ENCODE results near the gene GRIA3. TPM values are rescaled to one million over a fixed set of nuclear protein-coding genes. Genes with fewer than 3 reads are reported as not detected.

Gene GRIA3
- polyA plus RNA-seq, 1 experiment = 27.7 TPM

DNA sequence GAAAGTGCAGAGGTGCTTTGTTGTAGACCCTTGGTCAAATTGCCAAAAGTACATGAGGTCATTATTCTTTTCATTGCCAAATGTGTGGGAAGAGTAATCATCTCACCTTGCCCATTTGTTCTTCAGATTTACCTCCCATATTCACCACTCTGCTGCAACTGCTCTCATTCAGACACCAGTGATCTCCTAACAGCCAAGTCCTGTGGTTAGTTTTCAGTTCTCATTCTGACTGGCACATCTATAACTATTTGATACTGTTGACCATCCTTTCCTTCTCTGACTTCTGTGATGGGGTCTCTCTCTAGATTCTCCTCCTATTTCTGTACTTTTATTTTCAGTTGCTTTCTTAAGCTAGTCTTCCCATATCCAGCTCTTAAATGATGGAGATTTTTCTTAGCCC lies 39.8 kb downstream of the GRIA3 start:
- CTCF ChIA-PET = no interaction called here
- H3K4me3 ChIP-seq (ENCODE audit: low read depth, low read length) = no peak overlapping the region
- no peak for TF ChIP-seq CTCF (IDR thresholded peaks at IDR 0.05; ENCODE audit: insufficient read depth, low read depth, low read length)
- H3K36me3 ChIP-seq (ENCODE audit: control insufficient read depth, insufficient read depth, low read length) = no peaks in the 10 kb centered on the region
- no peaks in the 10 kb centered on the region for H3K27me3 ChIP-seq (ENCODE audit: control insufficient read depth, insufficient read depth, low read length)
- DNase-seq (ENCODE audit: low read depth) = no peak
- POLR2A ChIA-PET = no interaction called here

- POLR2A ChIA-PET = no interaction called here
- no peak for DNase-seq (ENCODE audit: low read depth)
- no peak for TF ChIP-seq CTCF (IDR thresholded peaks at IDR 0.05; ENCODE audit: insufficient read depth, low read depth, low read length)
- Histone ChIP-seq H3K27me3 (ENCODE audit: control insufficient read depth, insufficient read depth, low read length) (no peaks in the 10 kb centered on the region), H3K36me3 (ENCODE audit: control insufficient read depth, insufficient read depth, low read length) (no peaks in the 10 kb centered on the region), H3K4me3 (ENCODE audit: low read depth, low read length) (no peak overlapping the region)
- CTCF ChIA-PET = no interaction called here
Observed at GRCh38 chrX:123230798-123231197, 46.7 kb downstream of the GRIA3 start.

GRCh38 chrX:123236859-123237258 lies 52.8 kb downstream of the GRIA3 start:
- POLR2A ChIA-PET = no interaction called here
- DNase-seq (ENCODE audit: low read depth) = no peak
- H3K4me3 ChIP-seq (ENCODE audit: low read depth, low read length) = no peak overlapping the region
- H3K27me3 ChIP-seq (ENCODE audit: control insufficient read depth, insufficient read depth, low read length) = no peaks in the 10 kb centered on the region
- CTCF ChIA-PET = no interaction called here
- H3K36me3 ChIP-seq (ENCODE audit: control insufficient read depth, insufficient read depth, low read length) = no peaks in the 10 kb centered on the region
- no peak for TF ChIP-seq CTCF (IDR thresholded peaks at IDR 0.05; ENCODE audit: insufficient read depth, low read depth, low read length)

- no peak overlapping the region for H3K4me3 ChIP-seq (ENCODE audit: low read depth, low read length)
- no peak for DNase-seq (ENCODE audit: low read depth)
- ChIA-PET POLR2A (no interaction called here), CTCF (no interaction called here)
- no peak for TF ChIP-seq CTCF (IDR thresholded peaks at IDR 0.05; ENCODE audit: insufficient read depth, low read depth, low read length)
- no peaks in the 10 kb centered on the region for H3K27me3 ChIP-seq (ENCODE audit: control insufficient read depth, insufficient read depth, low read length)
- H3K36me3 ChIP-seq (ENCODE audit: control insufficient read depth, insufficient read depth, low read length) = no peaks in the 10 kb centered on the region
Observed at GRCh38 chrX:123237271-123237670, 53.2 kb downstream of the GRIA3 start.

- Histone ChIP-seq H3K27me3 (ENCODE audit: control insufficient read depth, insufficient read depth, low read length) (no peaks in the 10 kb centered on the region), H3K4me3 (ENCODE audit: low read depth, low read length) (no peak overlapping the region), H3K36me3 (ENCODE audit: control insufficient read depth, insufficient read depth, low read length) (no peaks in the 10 kb centered on the region; the same call in 1 of the 2 replicates)
- ChIA-PET CTCF (no interaction called here), POLR2A (no interaction called here)
- no peak for TF ChIP-seq CTCF (IDR thresholded peaks at IDR 0.05; ENCODE audit: insufficient read depth, low read depth, low read length)
- no peak for DNase-seq (ENCODE audit: low read depth)
Observed at GRCh38 chrX:123254457-123254856, 70.4 kb downstream of the GRIA3 start.

Measured in BJ (cell line).